Measurements from ENCODE around the gene S100A10.

GRCh38 chr1:152001631-152002584 is 8.2 kb upstream of the S100A10 start:
- TF ChIP-seq TAF1 (IDR thresholded peaks at IDR 0.05; ENCODE audit: low read depth) (no peak), POLR2AphosphoS5 (IDR thresholded peaks at IDR 0.05) (no peak)
